ENCODE measurements around the gene COMMD6.

COMMD6 gene

GRCh38 chr13:75511051-75511625, 26.5 kb downstream of the COMMD6 start:
- TF ChIP-seq, protein P1, sequence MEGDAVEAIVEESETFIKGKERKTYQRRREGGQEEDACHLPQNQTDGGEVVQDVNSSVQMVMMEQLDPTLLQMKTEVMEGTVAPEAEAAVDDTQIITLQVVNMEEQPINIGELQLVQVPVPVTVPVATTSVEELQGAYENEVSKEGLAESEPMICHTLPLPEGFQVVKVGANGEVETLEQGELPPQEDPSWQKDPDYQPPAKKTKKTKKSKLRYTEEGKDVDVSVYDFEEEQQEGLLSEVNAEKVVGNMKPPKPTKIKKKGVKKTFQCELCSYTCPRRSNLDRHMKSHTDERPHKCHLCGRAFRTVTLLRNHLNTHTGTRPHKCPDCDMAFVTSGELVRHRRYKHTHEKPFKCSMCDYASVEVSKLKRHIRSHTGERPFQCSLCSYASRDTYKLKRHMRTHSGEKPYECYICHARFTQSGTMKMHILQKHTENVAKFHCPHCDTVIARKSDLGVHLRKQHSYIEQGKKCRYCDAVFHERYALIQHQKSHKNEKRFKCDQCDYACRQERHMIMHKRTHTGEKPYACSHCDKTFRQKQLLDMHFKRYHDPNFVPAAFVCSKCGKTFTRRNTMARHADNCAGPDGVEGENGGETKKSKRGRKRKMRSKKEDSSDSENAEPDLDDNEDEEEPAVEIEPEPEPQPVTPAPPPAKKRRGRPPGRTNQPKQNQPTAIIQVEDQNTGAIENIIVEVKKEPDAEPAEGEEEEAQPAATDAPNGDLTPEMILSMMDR (conservative IDR thresholded peaks at IDR 0.05; ENCODE audit: low read depth, low read length): no peak
- DNase-seq (ENCODE audit: low read depth): no peak
- no peak overlapping the region for H3K4me3 ChIP-seq (ENCODE audit: low read depth, low read length)

- DNase-seq (ENCODE audit: low read depth): no peak
- TF ChIP-seq, protein P1 (conservative IDR thresholded peaks at IDR 0.05; ENCODE audit: low read depth, low read length): no peak
- no peak overlapping the region for H3K4me3 ChIP-seq (ENCODE audit: low read depth, low read length)
These were observed 29.6 kb downstream of the COMMD6 start for GRCh38 chr13:75508002-75508548.

GRCh38 chr13:75507027-75508001, 30.3 kb downstream of the COMMD6 start:
- TF ChIP-seq, protein P1 (conservative IDR thresholded peaks at IDR 0.05; ENCODE audit: low read depth, low read length): no peak
- H3K4me3 ChIP-seq (ENCODE audit: low read depth, low read length): no peak overlapping the region
- no peak for DNase-seq (ENCODE audit: low read depth)

GRCh38 chr13:75506018-75506417, 31.6 kb downstream of the COMMD6 start:
- TF ChIP-seq, protein P1 (conservative IDR thresholded peaks at IDR 0.05; ENCODE audit: low read depth, low read length): no peak
- DNase-seq (ENCODE audit: low read depth): no peak

DNA sequence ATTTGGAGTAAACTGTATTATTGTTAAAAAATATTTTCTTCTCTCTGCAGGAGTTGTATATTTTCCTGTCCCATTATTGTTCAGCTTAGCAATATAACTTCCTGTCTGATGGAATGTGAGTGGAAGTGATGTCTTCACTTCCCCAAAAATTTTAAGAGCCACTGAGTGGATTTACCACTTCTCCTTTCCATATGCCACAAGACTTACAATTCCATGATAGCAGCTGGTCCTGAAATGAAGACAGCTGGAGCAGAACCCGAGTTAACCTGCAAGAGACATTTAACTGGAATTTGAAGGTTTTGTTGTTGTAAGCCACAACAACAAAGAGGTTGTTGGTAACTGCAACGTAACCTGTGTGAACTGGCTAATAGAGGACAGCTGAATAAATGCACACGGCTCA, 32.3 kb downstream of the COMMD6 start:
- no peak overlapping the region for H3K4me3 ChIP-seq (ENCODE audit: low read depth, low read length)
- TF ChIP-seq, protein P1 (conservative IDR thresholded peaks at IDR 0.05; ENCODE audit: low read depth, low read length): no peak
- no peak for DNase-seq (ENCODE audit: low read depth)

More at GRCh38 chr13:75506018-75506417, 31.6 kb downstream of the COMMD6 start:
- no peak overlapping the region for H3K4me3 ChIP-seq (ENCODE audit: low read depth, low read length)

GRCh38 chr13:75495938-75496337, 41.7 kb downstream of the COMMD6 start:
- TF ChIP-seq, protein P1 (conservative IDR thresholded peaks at IDR 0.05; ENCODE audit: low read depth, low read length): no peak
- DNase-seq (ENCODE audit: low read depth): peak; percentile 93
- no peak overlapping the region for H3K4me3 ChIP-seq (ENCODE audit: low read depth, low read length)

Data from choroid plexus epithelial cell (primary cell).